Cardiac fibroblast (primary cell): Measurements from ENCODE around the gene NDOR1.
A peak's percentile ranks its signal among the peaks of the same experiment; 100 is the strongest.

Source experiments
- DNase-seq, 2 donors: peaks; one replicate each; pipeline versions ENCODE4 v3.0.0 to v3.0.0-alpha.2; 2010; ENCODE audit warnings: low read depth in 2 of 2
- H3K4me3 ChIP-seq, 2 donors: replicated peaks in 1 of 2; 1 replicate in 1 of 2; 2 replicates in 1 of 2; pipeline ENCODE4 v1.5.1; 2011; ENCODE audit warnings: low read depth in 2 of 2, low read length in 2 of 2, mild to moderate bottlenecking in 2 of 2, moderate library complexity in 1 of 2
- CTCF ChIP-seq: IDR thresholded peaks from one replicate; pipeline ENCODE4 v1.5.1; 2011; ENCODE audit warnings: low read depth, mild to moderate bottlenecking, low read length, inconsistent platforms

The NDOR1 gene

GRCh38 chr9:137164370-137165249, 40.9 kb upstream of the NDOR1 start:
- H3K4me3 ChIP-seq: no peak overlapping the region
- TF ChIP-seq CTCF: no peak
- no peak for DNase-seq

GRCh38 chr9:137165250-137165836, 40.2 kb upstream of the NDOR1 start:
- DNase-seq: no peak
- no peak overlapping the region for H3K4me3 ChIP-seq
- no peak for TF ChIP-seq CTCF

GRCh38 chr9:137166380-137167229, 38.9 kb upstream of the NDOR1 start:
- DNase-seq: no peak
- no peak for TF ChIP-seq CTCF
- no peak overlapping the region for H3K4me3 ChIP-seq

- DNase-seq: no peak
- no peak overlapping the region for H3K4me3 ChIP-seq
- TF ChIP-seq CTCF: no peak
These were observed 38.2 kb upstream of the NDOR1 start for GRCh38 chr9:137167277-137167746.

GRCh38 chr9:137167747-137168572, 37.5 kb upstream of the NDOR1 start:
- DNase-seq: peak in 1 of 2 donors; percentile 17
- TF ChIP-seq CTCF: no peak
- H3K4me3 ChIP-seq: no peak overlapping the region

GRCh38 chr9:137168573-137168903, 37.0 kb upstream of the NDOR1 start:
- no peak overlapping the region for H3K4me3 ChIP-seq
- TF ChIP-seq CTCF: no peak
- no peak for DNase-seq
